H1 (cell line): ENCODE data around the gene GLYATL3. TPM values are rescaled to one million over a fixed set of nuclear protein-coding genes. Genes with fewer than 3 reads are reported as not detected.

Experiments used
- CTCF ChIA-PET: fragments of 300-600 bp; sonication (Branson Sonifier 250); formaldehyde crosslinking; loops from one replicate; lab custom pipeline; 2021; ENCODE audit not compliant: partially characterized antibody; lab: Charles Lee
- POLR2A ChIA-PET: fragments of 300-600 bp; sonication (Branson Sonifier 250); formaldehyde crosslinking; loops from one replicate; lab custom pipeline; 2021; ENCODE audit warnings: inconsistent platforms; ENCODE audit not compliant: partially characterized antibody; lab: Charles Lee
- DNase-seq, 2 experiments: peaks; one replicate each; pipeline versions ENCODE4 v3.0.0 to v3.0.0-alpha.2; 2010 to 2022; ENCODE audit warnings: low spot score in 2 of 2, low read depth in 1 of 2, mixed read lengths in 1 of 2
- FAIRE-seq: peaks from 2 replicates; lab custom pipeline; 2011; peaks lifted over from hg19 to GRCh38; lab: Jason Lieb, UNC
- H2AFZ ChIP-seq: 2 replicates; pipeline ENCODE4 v1.8.1; 2012; ENCODE audit warnings: low read length, inconsistent platforms
- H2AK5ac ChIP-seq: 2 replicates; pipeline ENCODE4 v1.6.1; 2013; ENCODE audit warnings: low read depth, low read length
- H2BK120ac ChIP-seq: replicated peaks from 2 replicates; pipeline ENCODE3; 2013; ENCODE audit warnings: low read depth, low read length, inconsistent platforms
- H2BK12ac ChIP-seq: 2 replicates; pipeline ENCODE4 v1.6.1; 2013; ENCODE audit warnings: low read depth, low read length
- H2BK15ac ChIP-seq: 2 replicates; pipeline ENCODE4 v1.6.1; 2013; ENCODE audit warnings: low read length
- H2BK20ac ChIP-seq: 2 replicates; pipeline ENCODE4 v1.6.1; 2013; ENCODE audit warnings: low read length
- H2BK5ac ChIP-seq: 2 replicates; pipeline ENCODE4 v1.6.1; 2013; ENCODE audit warnings: low read depth, low read length
- H3K14ac ChIP-seq: 2 replicates; pipeline ENCODE4 v1.6.1; 2013; ENCODE audit warnings: inconsistent platforms; ENCODE audit not compliant: insufficient read length
- H3K18ac ChIP-seq: 2 replicates; pipeline ENCODE4 v1.6.1; 2013; ENCODE audit warnings: low read length; ENCODE audit errors: extremely low read depth
- H3K23ac ChIP-seq: 2 replicates; pipeline ENCODE4 v1.6.1; 2013; ENCODE audit warnings: inconsistent platforms; ENCODE audit not compliant: insufficient read length
- H3K23me2 ChIP-seq: 2 replicates; pipeline ENCODE4 v1.6.1; 2013; ENCODE audit warnings: low read depth, low read length
- H3K27ac ChIP-seq: 2 replicates; pipeline ENCODE4 v1.6.1; 2011; ENCODE audit warnings: low read depth, low read length, inconsistent platforms
- H3K27me3 ChIP-seq, 4 experiments: replicated peaks in 1 of 4; 1 replicate in 1 of 4; 2 replicates in 3 of 4; pipeline versions ENCODE4 v1.6.1 to v1.8.1; 2011 to 2013; ENCODE audit warnings: low read length in 3 of 4, mild to moderate bottlenecking in 3 of 4, inconsistent platforms in 2 of 4, mixed read lengths in 2 of 4, moderate library complexity in 1 of 4; ENCODE audit not compliant: control insufficient read depth in 3 of 4, insufficient read depth in 3 of 4; ENCODE audit errors: extremely low read depth in 1 of 4
- H3K36me3 ChIP-seq, 4 experiments: 2 replicates each; pipeline versions ENCODE4 v1.6.1 to v1.8.1; 2011 to 2013; ENCODE audit warnings: mild to moderate bottlenecking in 4 of 4, low read length in 3 of 4, moderate library complexity in 2 of 4, control low read depth in 1 of 4, inconsistent platforms in 1 of 4; ENCODE audit not compliant: insufficient read depth in 4 of 4, control insufficient read depth in 2 of 4
- H3K4ac ChIP-seq: replicated peaks from 2 replicates; pipeline ENCODE3; 2013; ENCODE audit warnings: low read length, low read depth, mixed read lengths, inconsistent platforms; ENCODE audit not compliant: insufficient read length
- H3K4me1 ChIP-seq, 4 experiments: replicated peaks in 1 of 4; 1 replicate in 1 of 4; 2 replicates in 3 of 4; pipeline versions ENCODE4 v1.6.1 to v1.8.1; 2011 to 2013; ENCODE audit warnings: low read length in 3 of 4, inconsistent platforms in 2 of 4, mixed read lengths in 1 of 4; ENCODE audit not compliant: insufficient read depth in 4 of 4, control insufficient read depth in 3 of 4
- H3K4me2 ChIP-seq, 2 experiments: 2 replicates each; pipeline versions ENCODE4 v1.6.1 to v1.8.1; 2011 to 2013; ENCODE audit warnings: low read depth in 2 of 2, low read length in 2 of 2, control low read depth in 1 of 2, inconsistent platforms in 1 of 2, mild to moderate bottlenecking in 1 of 2; ENCODE audit not compliant: insufficient read depth in 1 of 2
- H3K4me3 ChIP-seq, 4 experiments: fragments of 200-600, 300-600 bp in 1 of 4; sonication (generic), shearing (Covaris generic), sonication (Bioruptor Twin) in 1 of 4; 2 replicates each; pipeline versions ENCODE4 v1.5.1 to v1.8.1; 2011 to 2016; ENCODE audit warnings: low read length in 4 of 4, low read depth in 3 of 4, control low read depth in 2 of 4, inconsistent platforms in 2 of 4, mild to moderate bottlenecking in 2 of 4, mixed read lengths in 1 of 4, moderate library complexity in 1 of 4; ENCODE audit not compliant: insufficient read depth in 2 of 4; ENCODE audit errors: extremely low read depth in 1 of 4
- H3K56ac ChIP-seq: replicated peaks from 2 replicates; pipeline ENCODE3; 2013; ENCODE audit warnings: low read depth, mild to moderate bottlenecking, mixed read lengths, low read length, inconsistent platforms; ENCODE audit not compliant: insufficient read length
- H3K79me1 ChIP-seq: 2 replicates; pipeline ENCODE4 v1.6.1; 2013; ENCODE audit warnings: low read depth, low read length, control low read depth
- H3K79me2 ChIP-seq, 2 experiments: 2 replicates each; pipeline versions ENCODE4 v1.6.1 to v1.8.1; 2012 to 2013; ENCODE audit warnings: low read length in 2 of 2, mild to moderate bottlenecking in 2 of 2, inconsistent platforms in 1 of 2; ENCODE audit not compliant: insufficient read depth in 2 of 2, control insufficient read depth in 1 of 2
- H3K9ac ChIP-seq, 4 experiments: replicated peaks in 1 of 4; 1 replicate in 1 of 4; 2 replicates in 3 of 4; pipeline versions ENCODE4 v1.6.1 to v1.8.1; 2011 to 2013; ENCODE audit warnings: low read depth in 3 of 4, low read length in 3 of 4, control low read depth in 2 of 4, mild to moderate bottlenecking in 2 of 4, moderate library complexity in 2 of 4, inconsistent platforms in 1 of 4; ENCODE audit errors: extremely low read depth in 1 of 4
- H3K9me3 ChIP-seq, 2 experiments: 2 replicates each; pipeline versions ENCODE4 v1.6.1 to v1.8.1; 2012 to 2013; ENCODE audit warnings: mild to moderate bottlenecking in 2 of 2, moderate library complexity in 2 of 2, control low read depth in 1 of 2, inconsistent platforms in 1 of 2, low read depth in 1 of 2, low read length in 1 of 2, mixed read lengths in 1 of 2; ENCODE audit not compliant: insufficient read depth in 2 of 2
- H4K20me1 ChIP-seq, 2 experiments: replicated peaks in 1 of 2; 2 replicates each; pipeline versions ENCODE3 to v1.8.1; 2011 to 2013; ENCODE audit warnings: inconsistent platforms in 2 of 2, low read length in 2 of 2, mild to moderate bottlenecking in 1 of 2; ENCODE audit not compliant: insufficient read depth in 2 of 2, control insufficient read depth in 1 of 2
- H4K5ac ChIP-seq: 2 replicates; pipeline ENCODE4 v1.6.1; 2013; ENCODE audit warnings: low read length, low read depth, mixed read lengths, inconsistent platforms; ENCODE audit not compliant: insufficient read length
- H4K8ac ChIP-seq: 2 replicates; pipeline ENCODE4 v1.8.0; 2013; ENCODE audit warnings: mild to moderate bottlenecking, moderate library complexity, low read length, inconsistent platforms; ENCODE audit not compliant: insufficient read depth; ENCODE audit errors: extremely low read depth
- H4K91ac ChIP-seq: replicated peaks from 2 replicates; pipeline ENCODE3; 2013; ENCODE audit warnings: low read length, mixed read lengths, inconsistent platforms; ENCODE audit not compliant: insufficient read length
- CBX5 ChIP-seq: fragments of 300-800, 300-1000 bp; sonication (generic); IDR thresholded peaks from 2 replicates; pipeline ENCODE4 v1.7.1; 2016; ENCODE audit warnings: antibody characterized with exemption, low read length, low read depth
- CTBP2 ChIP-seq: IDR thresholded peaks from 2 replicates; pipeline ENCODE4 v1.7.0; 2011; ENCODE audit warnings: borderline replicate concordance, mild to moderate bottlenecking, moderate library complexity, mixed read lengths, low read length; ENCODE audit not compliant: insufficient read depth, insufficient read length
- EZH2 ChIP-seq: fragments of 200-600 bp; sonication (generic); IDR thresholded peaks from 2 replicates; pipeline ENCODE4 v1.7.1; 2012; ENCODE audit warnings: low read depth, mild to moderate bottlenecking, moderate library complexity, low read length, inconsistent platforms; ENCODE audit not compliant: severe bottlenecking
- KDM1A ChIP-seq: fragments of 200-600, 300-600 bp; sonication (generic); IDR thresholded peaks from 2 replicates; pipeline ENCODE4 v1.7.1; 2016; ENCODE audit warnings: mild to moderate bottlenecking, low read length, borderline replicate concordance
- KDM4A ChIP-seq: IDR thresholded peaks from one replicate; pipeline ENCODE4 v1.7.1; 2012; ENCODE audit warnings: low read depth, mild to moderate bottlenecking, moderate library complexity, low read length, inconsistent platforms; ENCODE audit not compliant: severe bottlenecking
- RXRA ChIP-seq: IDR thresholded peaks from 2 replicates; pipeline ENCODE4 v1.6.1; 2011; ENCODE audit warnings: low read depth, mild to moderate bottlenecking, low read length, moderate library complexity; ENCODE audit not compliant: insufficient read depth
- WGBS, 2 experiments: shearing (Covaris generic) in 1 of 2; methylation state at CpG; one replicate each; pipeline versions ENCODE4 v1.1.6 to v1.1.7; 2013 to 2015; ENCODE audit warnings: low lambda C conversion rate in 2 of 2, mixed read lengths in 2 of 2, inconsistent platforms in 1 of 2, low coverage in 1 of 2, missing lambda C conversion rate in 1 of 2; ENCODE audit not compliant: insufficient replicate concordance in 2 of 2, insufficient coverage in 1 of 2, insufficient read length in 1 of 2; ENCODE audit errors: extremely low coverage in 1 of 2, missing lambda C conversion rate in 1 of 2; 5-methylcytosine and 5-hydroxymethylcytosine counted together
- polyA plus RNA-seq, 7 experiments: library from polyadenylated mRNA; depleted of rRNA in 3 of 7; stranded (reverse) in 5 of 7; unstranded in 2 of 7; fragments of >200 nt in 5 of 7; fragments of 200-250 nt in 2 of 7; gene quantifications; 1 replicate in 5 of 7; 2 replicates in 1 of 7; 4 replicates in 1 of 7; pipeline versions ENCODE4 v1.2.1 to v1.2.3, GENCODE V29; 2011 to 2013; ENCODE audit warnings: missing spikeins in 2 of 7, mixed read lengths in 2 of 7
- total RNA-seq: library from RNA; stranded (reverse); fragmentation: NEBNext Ultra II Directional; extraction: Animal tissue kit (Norgen Biotek cat#: 25700); gene quantifications from 2 replicates; pipeline ENCODE4 v1.2.1, GENCODE V29; 2021
- TF ChIP-seq, protein P1 (sequence below): IDR thresholded peaks from 2 replicates; pipeline ENCODE4 v1.6.1; 2011; ENCODE audit warnings: low read length, improper control_type of control experiment

The GLYATL3 gene
- total and polyA plus RNA-seq, 2 of the 8 experiments (the other 6 are each of a cell fraction or from before 2014, with no cell fraction given), result not detected

DNA sequence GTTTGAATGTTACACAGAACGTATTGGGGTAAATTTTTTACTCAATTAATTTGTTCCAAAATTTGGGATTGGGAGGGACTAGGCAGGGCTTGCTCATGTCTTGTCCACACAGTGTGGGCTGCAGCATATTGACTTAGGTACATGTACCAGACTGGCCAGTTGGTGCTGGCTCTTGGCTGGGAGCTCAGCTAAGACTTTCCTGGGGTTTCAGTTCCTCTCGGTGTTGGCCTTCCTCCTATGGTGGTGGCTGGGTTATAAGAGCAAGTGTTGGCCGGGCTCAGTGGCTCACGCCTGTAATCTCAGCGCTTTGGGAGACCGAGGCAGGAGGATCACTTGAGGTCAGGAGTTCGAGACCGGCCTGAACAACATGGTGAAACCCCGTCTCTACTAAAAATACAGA, 31.7 kb upstream of the GLYATL3 start:
- WGBS, 2 experiments, result 95% methylated on average over 9 of the region's 9 CpGs; no CpG with 5 or more reads in 1 of the 2 experiments
- no peak overlapping the region for H4K5ac ChIP-seq
- TF ChIP-seq KDM1A (no peak), KDM4A (no peak), RXRA (no peak), CTBP2 (no peak), EZH2 (no peak), CBX5 (no peak)
- TF ChIP-seq, protein P1, sequence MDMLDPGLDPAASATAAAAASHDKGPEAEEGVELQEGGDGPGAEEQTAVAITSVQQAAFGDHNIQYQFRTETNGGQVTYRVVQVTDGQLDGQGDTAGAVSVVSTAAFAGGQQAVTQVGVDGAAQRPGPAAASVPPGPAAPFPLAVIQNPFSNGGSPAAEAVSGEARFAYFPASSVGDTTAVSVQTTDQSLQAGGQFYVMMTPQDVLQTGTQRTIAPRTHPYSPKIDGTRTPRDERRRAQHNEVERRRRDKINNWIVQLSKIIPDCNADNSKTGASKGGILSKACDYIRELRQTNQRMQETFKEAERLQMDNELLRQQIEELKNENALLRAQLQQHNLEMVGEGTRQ, result no peak
- no peak overlapping the region for H2AK5ac ChIP-seq
- 0 out of 2 replicates have a peak, but pooled peaks cover 6% of the 10 kb centered on the region for H3K79me1 ChIP-seq
- H2BK12ac ChIP-seq, result no peak overlapping the region
- H3K14ac ChIP-seq, result no peak overlapping the region
- H3K4ac ChIP-seq, result no peak overlapping the region
- H3K18ac ChIP-seq, result no peak overlapping the region
- no peak overlapping the region for H4K91ac ChIP-seq
- no peak overlapping the region for H3K9ac ChIP-seq
- no peaks in the 10 kb centered on the region for H3K9me3 ChIP-seq
- DNase-seq (no peak), FAIRE-seq (no peak)
- no peak overlapping the region for H3K27ac ChIP-seq
- H3K4me1 ChIP-seq, result no peaks in the 10 kb centered on the region
- peaks cover 4 to 24% (median 10%) of the 10 kb centered on the region in 4 experiments; a peak in 5 of 8 replicates for H3K36me3 ChIP-seq
- H2BK120ac ChIP-seq, result no peak overlapping the region
- no peak overlapping the region for H2BK15ac ChIP-seq
- H3K4me2 ChIP-seq, result no peak overlapping the region
- no peak overlapping the region for H3K23ac ChIP-seq
- 0 out of 2 replicates have a peak overlapping the region, but pooled peaks have one; percentile 5 for H4K8ac ChIP-seq
- H4K20me1 ChIP-seq, result peaks cover 1 to 3% of the 10 kb centered on the region in 2 experiments
- H3K27me3 ChIP-seq, result no peaks in the 10 kb centered on the region
- ChIA-PET POLR2A (no interaction called here), CTCF (interaction anchor here (1.0 to 1.8 kb wide), 2 partner anchors 15 to 44 kb away, joined by 4 to 5 read pairs; no protein-coding TSS in a partner anchor)
- no peaks in the 10 kb centered on the region for H3K23me2 ChIP-seq
- H2BK5ac ChIP-seq, result no peak overlapping the region
- H3K79me2 ChIP-seq, result peaks cover 13 to 69% of the 10 kb centered on the region in 2 experiments
- H3K4me3 ChIP-seq, result no peak overlapping the region
- no peak overlapping the region for H2BK20ac ChIP-seq
- no peak overlapping the region for H2AFZ ChIP-seq
- no peak overlapping the region for H3K56ac ChIP-seq
